ENCODE data around the gene TRMT10B.
"Not testable (repeated sequence)": the region's sequence is repeated elsewhere in the genome, so short reads cannot be mapped to it uniquely, and the experiment has no call there.

TRMT10B gene

GRCh38 chr9:37760416-37761161 is 7.0 kb downstream of the TRMT10B start:
- DNase-seq (ENCODE audit: low read depth): no peak
- no peak overlapping the region for H3K4me3 ChIP-seq (ENCODE audit: low read depth, low read length)
- no peak for TF ChIP-seq CTCF (IDR thresholded peaks at IDR 0.05; ENCODE audit: control insufficient read depth, extremely low read depth, insufficient read depth)

DNA sequence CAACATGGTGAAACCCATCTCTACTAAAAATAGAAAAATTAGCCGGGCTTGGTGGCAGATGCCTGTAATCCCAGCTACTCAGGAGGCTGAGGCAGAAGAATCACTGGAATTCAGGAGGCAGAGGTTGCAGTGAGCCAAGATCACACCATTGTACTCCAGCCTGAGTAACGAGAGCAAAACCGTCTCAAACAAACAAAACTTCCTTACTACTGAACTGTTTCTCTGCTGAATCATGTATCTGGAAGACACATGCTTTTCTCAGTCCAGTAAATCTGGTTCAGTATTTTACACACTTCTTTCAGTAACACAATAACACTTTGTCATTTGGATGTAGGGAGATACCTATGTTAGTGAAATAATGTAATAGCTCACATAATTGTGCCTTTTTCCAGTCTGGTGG is 7.9 kb downstream of the TRMT10B start:
- H3K4me3 ChIP-seq (ENCODE audit: low read depth, low read length): no peak overlapping the region
- TF ChIP-seq CTCF (IDR thresholded peaks at IDR 0.05; ENCODE audit: control insufficient read depth, extremely low read depth, insufficient read depth): no peak
- DNase-seq (ENCODE audit: low read depth): no peak

DNA sequence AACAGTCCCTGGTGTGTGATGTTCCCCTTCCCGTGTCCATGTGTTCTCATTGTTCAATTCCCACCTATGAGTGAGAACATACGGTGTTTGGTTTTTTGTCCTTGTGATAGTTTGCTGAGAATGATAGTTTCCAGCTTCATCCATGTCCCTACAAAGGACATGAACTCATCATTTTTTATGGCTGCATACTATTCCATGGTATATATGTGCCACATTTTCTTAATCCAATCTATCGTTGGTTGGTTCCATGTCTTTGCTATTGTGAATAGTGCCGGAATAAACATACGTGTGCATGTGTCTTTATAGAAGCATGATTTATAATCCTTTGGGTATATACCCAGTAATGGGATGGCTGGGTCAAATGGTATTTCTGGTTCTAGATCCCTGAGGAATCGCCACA is 11.7 kb downstream of the TRMT10B start:
- not testable (repeated sequence) for DNase-seq (ENCODE audit: low read depth); H3K4me3 ChIP-seq (ENCODE audit: low read depth, low read length)

- TF ChIP-seq CTCF (IDR thresholded peaks at IDR 0.05; ENCODE audit: control insufficient read depth, extremely low read depth, insufficient read depth): no peak
- DNase-seq (ENCODE audit: low read depth): no peak
- H3K4me3 ChIP-seq (ENCODE audit: low read depth, low read length): no peak overlapping the region
Measured at GRCh38 chr9:37769306-37769705, 15.7 kb downstream of the TRMT10B start.

GRCh38 chr9:37769995-37770394 is 16.4 kb downstream of the TRMT10B start:
- TF ChIP-seq CTCF (IDR thresholded peaks at IDR 0.05; ENCODE audit: control insufficient read depth, extremely low read depth, insufficient read depth): no peak
- no peak overlapping the region for H3K4me3 ChIP-seq (ENCODE audit: low read depth, low read length)
- DNase-seq (ENCODE audit: low read depth): no peak

- no peak overlapping the region for H3K4me3 ChIP-seq (ENCODE audit: low read depth, low read length)
- no peak for TF ChIP-seq CTCF (IDR thresholded peaks at IDR 0.05; ENCODE audit: control insufficient read depth, extremely low read depth, insufficient read depth)
- DNase-seq (ENCODE audit: low read depth): no peak
Measured at GRCh38 chr9:37775216-37775919, 21.8 kb downstream of the TRMT10B start.

- no peak for TF ChIP-seq CTCF (IDR thresholded peaks at IDR 0.05; ENCODE audit: control insufficient read depth, extremely low read depth, insufficient read depth)
- DNase-seq (ENCODE audit: low read depth): no peak
- no peak overlapping the region for H3K4me3 ChIP-seq (ENCODE audit: low read depth, low read length)
Measured at GRCh38 chr9:37776328-37776727, 22.7 kb downstream of the TRMT10B start.

All from LNCaP clone FGC (cell line).